ENCODE data around the gene TRIM44. TPM values are rescaled to one million over a fixed set of nuclear protein-coding genes. Genes with fewer than 3 reads are reported as not detected.
"Not testable (repeated sequence)": the region's sequence is repeated elsewhere in the genome, so short reads cannot be mapped to it uniquely, and the experiment has no call there.

The TRIM44 gene
- polyA plus RNA-seq, 1 donor, result 40.5 TPM

GRCh38 chr11:35851342-35851741 lies 188.8 kb downstream of the TRIM44 start:
- H3K27ac ChIP-seq (ENCODE audit: low read length), result no peak overlapping the region
- no peaks in the 10 kb centered on the region for H3K27me3 ChIP-seq (ENCODE audit: control insufficient read depth, insufficient read depth, low read length)
- H3K4me1 ChIP-seq (ENCODE audit: control insufficient read depth, insufficient read depth, low read length), result no peaks in the 10 kb centered on the region
- H3K9me3 ChIP-seq (ENCODE audit: control insufficient read depth, low read depth, low read length), result no peaks in the 10 kb centered on the region
- no peaks in the 10 kb centered on the region for H3K36me3 ChIP-seq (ENCODE audit: control insufficient read depth, insufficient read depth, low read length)
- no peak for DNase-seq
- WGBS (ENCODE audit: insufficient coverage, low lambda C conversion rate), result no CpG with 5 or more reads among the region's 6 CpGs
- H3K4me3 ChIP-seq (ENCODE audit: low read length), result no peak overlapping the region

GRCh38 chr11:35852056-35852455 lies 189.5 kb downstream of the TRIM44 start:
- H3K27me3 ChIP-seq (ENCODE audit: control insufficient read depth, insufficient read depth, low read length), result no peaks in the 10 kb centered on the region
- no peak for DNase-seq
- H3K27ac ChIP-seq (ENCODE audit: low read length), result no peak overlapping the region
- H3K4me3 ChIP-seq (ENCODE audit: low read length), result no peak overlapping the region
- WGBS (ENCODE audit: insufficient coverage, low lambda C conversion rate), result no CpG with 5 or more reads among the region's 6 CpGs
- no peaks in the 10 kb centered on the region for H3K9me3 ChIP-seq (ENCODE audit: control insufficient read depth, low read depth, low read length)
- no peaks in the 10 kb centered on the region for H3K36me3 ChIP-seq (ENCODE audit: control insufficient read depth, insufficient read depth, low read length)
- H3K4me1 ChIP-seq (ENCODE audit: control insufficient read depth, insufficient read depth, low read length), result no peaks in the 10 kb centered on the region

GRCh38 chr11:35853971-35854370 lies 191.4 kb downstream of the TRIM44 start:
- H3K4me1 ChIP-seq (ENCODE audit: control insufficient read depth, insufficient read depth, low read length), result no peaks in the 10 kb centered on the region
- no peaks in the 10 kb centered on the region for H3K9me3 ChIP-seq (ENCODE audit: control insufficient read depth, low read depth, low read length)
- WGBS (ENCODE audit: insufficient coverage, low lambda C conversion rate), result no CpG with 5 or more reads among the region's 5 CpGs
- no peaks in the 10 kb centered on the region for H3K27me3 ChIP-seq (ENCODE audit: control insufficient read depth, insufficient read depth, low read length)
- DNase-seq, result no peak
- no peak overlapping the region for H3K27ac ChIP-seq (ENCODE audit: low read length)
- H3K4me3 ChIP-seq (ENCODE audit: low read length), result no peak overlapping the region
- no peaks in the 10 kb centered on the region for H3K36me3 ChIP-seq (ENCODE audit: control insufficient read depth, insufficient read depth, low read length)

DNA sequence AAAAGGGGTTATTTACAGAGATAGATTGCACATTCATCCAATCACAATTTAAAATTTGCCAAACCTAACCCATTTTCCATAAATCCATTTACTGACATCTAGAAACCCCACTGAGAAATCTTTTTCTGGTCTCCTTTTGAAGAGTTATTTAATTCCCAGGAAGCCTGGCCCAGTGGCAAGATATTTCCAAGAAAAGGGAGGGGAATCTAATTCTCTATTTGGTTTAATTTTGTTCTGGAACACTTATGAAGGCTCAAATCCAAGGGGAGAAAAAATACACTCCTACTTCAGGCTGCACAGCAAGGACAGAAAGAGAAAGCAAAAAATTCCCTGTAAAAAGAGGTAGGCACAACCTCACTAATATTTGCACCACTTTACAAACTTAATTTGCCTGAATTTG lies 193.1 kb downstream of the TRIM44 start:
- no peak overlapping the region for H3K4me3 ChIP-seq (ENCODE audit: low read length)

GRCh38 chr11:35856259-35856658 lies 193.7 kb downstream of the TRIM44 start:
- no peaks in the 10 kb centered on the region for H3K4me1 ChIP-seq (ENCODE audit: control insufficient read depth, insufficient read depth, low read length)
- H3K27me3 ChIP-seq (ENCODE audit: control insufficient read depth, insufficient read depth, low read length), result no peaks in the 10 kb centered on the region
- DNase-seq, result no peak
- peaks cover 1% of the 10 kb centered on the region for H3K9me3 ChIP-seq (ENCODE audit: control insufficient read depth, low read depth, low read length)
- WGBS (ENCODE audit: insufficient coverage, low lambda C conversion rate), result 83% methylated on average over 2 of the region's 2 CpGs
- H3K36me3 ChIP-seq (ENCODE audit: control insufficient read depth, insufficient read depth, low read length), result no peaks in the 10 kb centered on the region
- H3K27ac ChIP-seq (ENCODE audit: low read length), result no peak overlapping the region
- no peak overlapping the region for H3K4me3 ChIP-seq (ENCODE audit: low read length)

More for the DNA sequence above, 193.1 kb downstream of the TRIM44 start:
- no peak for DNase-seq
- no peaks in the 10 kb centered on the region for H3K36me3 ChIP-seq (ENCODE audit: control insufficient read depth, insufficient read depth, low read length)
- H3K27me3 ChIP-seq (ENCODE audit: control insufficient read depth, insufficient read depth, low read length), result no peaks in the 10 kb centered on the region
- H3K27ac ChIP-seq (ENCODE audit: low read length), result no peak overlapping the region
- no peaks in the 10 kb centered on the region for H3K4me1 ChIP-seq (ENCODE audit: control insufficient read depth, insufficient read depth, low read length)
- no peaks in the 10 kb centered on the region for H3K9me3 ChIP-seq (ENCODE audit: control insufficient read depth, low read depth, low read length)

GRCh38 chr11:35856756-35857155 lies 194.2 kb downstream of the TRIM44 start:
- Histone ChIP-seq H3K4me3 (ENCODE audit: low read length) (no peak overlapping the region), H3K36me3 (ENCODE audit: control insufficient read depth, insufficient read depth, low read length) (no peaks in the 10 kb centered on the region), H3K4me1 (ENCODE audit: control insufficient read depth, insufficient read depth, low read length) (no peaks in the 10 kb centered on the region), H3K9me3 (ENCODE audit: control insufficient read depth, low read depth, low read length) (peaks cover 2% of the 10 kb centered on the region), H3K27me3 (ENCODE audit: control insufficient read depth, insufficient read depth, low read length) (no peaks in the 10 kb centered on the region), H3K27ac (ENCODE audit: low read length) (no peak overlapping the region)
- no peak for DNase-seq

- WGBS (ENCODE audit: insufficient coverage, low lambda C conversion rate), result no CpG with 5 or more reads among the region's 3 CpGs
- no peak for DNase-seq
- Histone ChIP-seq H3K36me3 (ENCODE audit: control insufficient read depth, insufficient read depth, low read length) (no peaks in the 10 kb centered on the region), H3K4me1 (ENCODE audit: control insufficient read depth, insufficient read depth, low read length) (no peaks in the 10 kb centered on the region), H3K9me3 (ENCODE audit: control insufficient read depth, low read depth, low read length) (peaks cover 2% of the 10 kb centered on the region), H3K27ac (ENCODE audit: low read length) (no peak overlapping the region), H3K4me3 (ENCODE audit: low read length) (no peak overlapping the region), H3K27me3 (ENCODE audit: control insufficient read depth, insufficient read depth, low read length) (no peaks in the 10 kb centered on the region)
These were observed 195.3 kb downstream of the TRIM44 start for GRCh38 chr11:35857922-35858321.

- H3K36me3 ChIP-seq (ENCODE audit: control insufficient read depth, insufficient read depth, low read length), result no peaks in the 10 kb centered on the region
- H3K4me1 ChIP-seq (ENCODE audit: control insufficient read depth, insufficient read depth, low read length), result no peaks in the 10 kb centered on the region
- no peak overlapping the region for H3K27ac ChIP-seq (ENCODE audit: low read length)
- H3K4me3 ChIP-seq (ENCODE audit: low read length), result no peak overlapping the region
- 100% methylated on average over 1 of the region's 2 CpGs for WGBS (ENCODE audit: insufficient coverage, low lambda C conversion rate)
- H3K27me3 ChIP-seq (ENCODE audit: control insufficient read depth, insufficient read depth, low read length), result no peaks in the 10 kb centered on the region
- no peak for DNase-seq
- H3K9me3 ChIP-seq (ENCODE audit: control insufficient read depth, low read depth, low read length), result peaks cover 2% of the 10 kb centered on the region
These were observed 196.7 kb downstream of the TRIM44 start for GRCh38 chr11:35859301-35859700.

- H3K27ac ChIP-seq (ENCODE audit: low read length); H3K4me1 ChIP-seq (ENCODE audit: control insufficient read depth, insufficient read depth, low read length); H3K9me3 ChIP-seq (ENCODE audit: control insufficient read depth, low read depth, low read length); H3K36me3 ChIP-seq (ENCODE audit: control insufficient read depth, insufficient read depth, low read length); DNase-seq; H3K4me3 ChIP-seq (ENCODE audit: low read length); H3K27me3 ChIP-seq (ENCODE audit: control insufficient read depth, insufficient read depth, low read length): not testable (repeated sequence)
- no CpG with 5 or more reads among the region's 3 CpGs for whole genome bisulfite sequencing (ENCODE audit: insufficient coverage, low lambda C conversion rate)
These were observed 197.6 kb downstream of the TRIM44 start for GRCh38 chr11:35860194-35860593.

DNA sequence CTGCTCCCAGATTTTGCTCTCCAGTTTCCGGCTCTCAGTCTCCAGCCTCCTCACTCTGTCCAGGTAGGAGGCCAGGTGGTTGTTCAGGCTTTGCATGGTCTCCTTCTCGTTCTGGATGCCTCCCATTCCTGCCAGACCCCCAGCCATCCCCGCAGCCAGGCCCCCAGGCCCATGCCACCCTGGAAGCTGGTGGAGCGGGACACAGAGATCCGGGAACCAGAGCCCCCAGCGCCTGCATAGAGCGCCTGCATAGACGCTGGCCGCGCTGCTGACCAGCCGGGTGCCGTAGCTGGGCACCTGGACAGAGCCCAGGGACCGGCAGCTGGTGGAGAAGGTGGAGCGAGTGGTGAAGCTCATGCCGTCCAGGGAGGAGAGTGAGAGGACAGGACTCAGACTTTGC lies 198.6 kb downstream of the TRIM44 start:
- peaks cover 2% of the 10 kb centered on the region for H3K9me3 ChIP-seq (ENCODE audit: control insufficient read depth, low read depth, low read length)
- WGBS (ENCODE audit: insufficient coverage, low lambda C conversion rate), result no CpG with 5 or more reads among the region's 15 CpGs
- H3K27me3 ChIP-seq (ENCODE audit: control insufficient read depth, insufficient read depth, low read length), result no peaks in the 10 kb centered on the region
- no peak overlapping the region for H3K27ac ChIP-seq (ENCODE audit: low read length)
- H3K4me3 ChIP-seq (ENCODE audit: low read length), result no peak overlapping the region
- no peaks in the 10 kb centered on the region for H3K36me3 ChIP-seq (ENCODE audit: control insufficient read depth, insufficient read depth, low read length)
- no peak for DNase-seq
- no peaks in the 10 kb centered on the region for H3K4me1 ChIP-seq (ENCODE audit: control insufficient read depth, insufficient read depth, low read length)

DNA sequence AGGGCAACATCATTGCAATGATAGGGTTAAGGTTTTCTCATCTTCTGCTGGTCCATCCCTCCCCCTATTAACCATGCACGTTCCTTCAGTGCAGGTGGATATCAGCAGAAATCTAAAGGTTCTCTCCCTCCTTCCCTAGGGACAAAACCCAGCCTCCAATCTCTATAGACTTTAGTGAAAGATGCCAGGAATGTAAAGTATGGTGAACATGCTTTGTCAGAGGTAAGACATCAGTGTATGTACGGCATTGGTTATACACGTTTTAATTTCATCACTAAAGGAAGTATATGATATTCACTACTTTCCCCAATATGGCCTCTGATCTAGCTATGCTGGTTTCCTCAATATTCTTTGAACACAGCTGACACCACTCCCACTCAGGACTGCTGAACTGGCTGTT lies 200.1 kb downstream of the TRIM44 start:
- H3K4me3 ChIP-seq (ENCODE audit: low read length), result no peak overlapping the region
- peaks cover 2% of the 10 kb centered on the region for H3K9me3 ChIP-seq (ENCODE audit: control insufficient read depth, low read depth, low read length)
- no CpG with 5 or more reads among the region's 3 CpGs for WGBS (ENCODE audit: insufficient coverage, low lambda C conversion rate)
- H3K4me1 ChIP-seq (ENCODE audit: control insufficient read depth, insufficient read depth, low read length), result no peaks in the 10 kb centered on the region
- no peak overlapping the region for H3K27ac ChIP-seq (ENCODE audit: low read length)
- no peak for DNase-seq
- H3K27me3 ChIP-seq (ENCODE audit: control insufficient read depth, insufficient read depth, low read length), result no peaks in the 10 kb centered on the region
- H3K36me3 ChIP-seq (ENCODE audit: control insufficient read depth, insufficient read depth, low read length), result no peaks in the 10 kb centered on the region

All from large intestine (tissue), 3 donors.